Activated CD4-positive, alpha-beta T cell treated with anti-CD3 and anti-CD28 coated beads, Interleukin-2, Interleukin-4, amounts not matched to agents 100 ng/mL and 50 ng/mL, durations not matched to agents 16 hours and 8 hours (primary cell): ENCODE data around the gene C14orf93.
A peak's percentile ranks its signal among the peaks of the same experiment; 100 is the strongest.

ENCODE experiments used
- DNase-seq: peaks from one replicate; pipeline ENCODE4 v3.0.0-alpha.2; 2020; ENCODE audit warnings: low spot score

Gene C14orf93, protein sequence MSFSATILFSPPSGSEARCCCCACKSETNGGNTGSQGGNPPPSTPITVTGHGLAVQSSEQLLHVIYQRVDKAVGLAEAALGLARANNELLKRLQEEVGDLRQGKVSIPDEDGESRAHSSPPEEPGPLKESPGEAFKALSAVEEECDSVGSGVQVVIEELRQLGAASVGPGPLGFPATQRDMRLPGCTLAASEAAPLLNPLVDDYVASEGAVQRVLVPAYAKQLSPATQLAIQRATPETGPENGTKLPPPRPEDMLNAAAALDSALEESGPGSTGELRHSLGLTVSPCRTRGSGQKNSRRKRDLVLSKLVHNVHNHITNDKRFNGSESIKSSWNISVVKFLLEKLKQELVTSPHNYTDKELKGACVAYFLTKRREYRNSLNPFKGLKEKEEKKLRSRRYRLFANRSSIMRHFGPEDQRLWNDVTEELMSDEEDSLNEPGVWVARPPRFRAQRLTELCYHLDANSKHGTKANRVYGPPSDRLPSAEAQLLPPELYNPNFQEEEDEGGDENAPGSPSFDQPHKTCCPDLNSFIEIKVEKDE

DNA sequence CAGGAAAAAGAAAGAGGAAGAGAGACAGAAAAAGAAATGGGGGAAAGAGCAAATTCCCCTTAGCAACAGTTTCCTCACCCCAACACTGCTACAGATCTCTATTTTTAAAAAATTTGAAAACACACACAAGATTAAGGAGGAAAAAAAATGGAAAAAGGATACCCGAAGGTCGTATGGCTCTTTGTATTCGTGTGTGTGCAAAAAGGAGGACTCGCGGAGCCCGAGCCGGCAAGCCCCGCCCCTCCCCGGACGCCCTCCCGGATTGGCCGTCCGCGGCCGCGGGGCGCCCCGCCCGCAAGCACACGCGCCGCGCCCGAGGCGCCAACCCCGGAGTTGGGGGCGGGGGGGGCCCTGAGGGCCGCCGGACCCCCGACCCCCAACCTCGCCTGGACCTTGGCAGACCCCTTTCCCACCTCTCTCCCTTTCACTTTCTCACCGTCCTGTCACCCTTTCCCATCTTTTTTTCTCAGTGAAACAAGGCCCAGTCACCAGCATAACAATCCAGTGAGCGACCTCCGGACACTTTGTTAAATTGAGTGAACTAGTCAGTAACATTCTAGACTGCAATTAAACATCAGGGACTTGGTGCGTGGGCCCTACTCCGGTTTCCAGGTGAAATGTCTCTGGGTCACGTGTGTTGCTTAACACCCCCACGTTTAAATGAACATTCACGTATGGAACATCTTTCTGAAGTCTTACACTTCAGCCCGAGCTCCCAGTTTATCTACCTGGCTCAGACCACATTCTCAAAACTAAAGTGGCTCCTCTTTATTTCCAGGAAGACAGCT lies at the start of gene C14orf93:
C14orf93 (minus strand) TSS at position 205 of the 788 bp plus-strand sequence. CDS start 11,120 bp downstream, outside the sequence.
- peak; percentile 83 for DNase-seq

DNA sequence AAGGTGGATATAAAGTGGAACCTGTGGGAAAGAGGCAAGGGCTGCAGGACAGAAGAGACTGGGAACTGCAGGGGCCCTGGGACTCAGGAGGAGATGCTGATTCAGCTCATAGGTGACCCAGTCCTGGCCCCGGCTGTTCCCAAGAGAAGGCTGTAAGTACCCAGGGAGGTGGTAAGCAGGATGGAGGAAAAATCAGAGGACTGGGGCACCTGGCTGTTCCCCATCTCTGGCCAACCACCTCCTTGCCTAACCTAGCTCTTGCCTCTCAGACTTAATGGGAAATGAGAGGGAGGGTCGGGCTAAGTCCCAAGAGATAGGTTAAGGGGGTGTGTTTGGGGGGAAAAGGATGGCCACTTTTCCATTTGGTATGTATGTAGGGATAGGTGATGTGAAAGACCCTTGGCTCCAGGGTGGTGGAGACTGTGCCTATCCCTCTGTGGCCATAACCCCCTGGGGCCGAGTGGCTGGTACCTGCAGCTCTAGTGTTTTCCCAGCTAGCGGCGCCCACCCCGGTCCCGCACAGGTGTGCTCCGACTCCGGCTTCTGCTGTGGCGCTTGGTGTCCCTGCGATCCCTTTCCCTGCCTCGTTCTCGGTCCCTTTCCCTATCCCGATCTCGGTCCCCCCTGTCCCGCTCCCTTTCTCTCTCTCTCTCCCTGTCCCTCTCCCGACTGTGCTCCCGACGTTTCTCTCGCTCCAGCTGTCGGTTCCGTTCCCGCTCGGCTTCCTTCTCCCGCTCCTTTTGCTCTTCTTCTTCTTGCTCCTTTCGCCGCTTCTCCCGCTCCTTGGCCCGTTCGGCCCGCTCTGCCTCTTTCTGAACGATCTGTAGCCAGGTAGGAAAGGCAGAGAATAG lies 48.9 kb upstream of the C14orf93 start:
- DNase-seq, result no peak

DNA sequence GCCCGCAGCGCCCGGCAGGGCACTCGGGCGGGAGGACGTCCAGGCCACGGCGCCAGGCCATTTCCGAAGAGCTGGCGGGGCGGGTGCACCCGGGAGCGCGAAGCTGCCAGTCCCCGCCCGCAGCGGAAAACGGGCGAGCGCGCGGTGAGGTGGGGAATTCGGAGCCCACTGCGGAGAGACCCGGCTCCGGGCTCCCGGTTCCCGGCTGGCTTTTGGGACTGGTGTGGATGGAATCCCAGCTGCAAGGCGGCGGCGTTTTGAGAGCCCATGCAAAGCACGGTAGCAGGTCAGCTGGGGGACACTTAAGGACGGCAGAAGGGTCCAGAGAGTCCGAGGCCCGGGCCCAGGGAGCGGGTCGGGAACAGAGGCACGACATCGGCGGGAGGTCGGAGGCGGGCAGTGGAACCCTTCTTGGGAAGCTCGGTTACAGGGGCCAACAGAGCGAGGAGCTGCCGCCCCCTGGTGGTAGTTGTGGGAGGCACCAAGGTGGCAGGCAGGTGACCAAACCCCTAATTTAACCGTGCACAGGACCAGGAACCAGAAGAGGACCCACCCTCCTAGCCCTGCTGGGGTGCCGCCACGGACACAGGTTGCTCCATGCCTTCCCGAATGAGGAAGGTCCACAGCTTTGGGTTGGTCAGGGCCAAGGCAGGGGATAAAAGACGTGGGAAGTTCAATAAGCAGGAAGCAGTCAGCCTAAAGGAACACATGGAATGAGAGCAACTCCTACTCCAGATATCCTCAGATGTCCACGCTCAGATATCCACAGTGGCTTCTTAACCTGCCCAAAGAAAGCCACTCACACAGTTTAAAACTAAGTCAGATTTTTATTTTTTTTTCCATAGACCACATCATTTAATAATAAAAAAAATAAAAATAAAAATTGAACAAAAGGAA lies 48.1 kb upstream of the C14orf93 start:
- peak; percentile 88 for DNase-seq

- DNase-seq, result peak; percentile 57
Observed at GRCh38 chr14:23056956-23057756, 47.2 kb upstream of the C14orf93 start, which contains the start of gene CDH24. Gene CDH24 (minus strand): TSS chr14:23057520. CDS start chr14:23055733, 1,787 bp downstream.

DNA sequence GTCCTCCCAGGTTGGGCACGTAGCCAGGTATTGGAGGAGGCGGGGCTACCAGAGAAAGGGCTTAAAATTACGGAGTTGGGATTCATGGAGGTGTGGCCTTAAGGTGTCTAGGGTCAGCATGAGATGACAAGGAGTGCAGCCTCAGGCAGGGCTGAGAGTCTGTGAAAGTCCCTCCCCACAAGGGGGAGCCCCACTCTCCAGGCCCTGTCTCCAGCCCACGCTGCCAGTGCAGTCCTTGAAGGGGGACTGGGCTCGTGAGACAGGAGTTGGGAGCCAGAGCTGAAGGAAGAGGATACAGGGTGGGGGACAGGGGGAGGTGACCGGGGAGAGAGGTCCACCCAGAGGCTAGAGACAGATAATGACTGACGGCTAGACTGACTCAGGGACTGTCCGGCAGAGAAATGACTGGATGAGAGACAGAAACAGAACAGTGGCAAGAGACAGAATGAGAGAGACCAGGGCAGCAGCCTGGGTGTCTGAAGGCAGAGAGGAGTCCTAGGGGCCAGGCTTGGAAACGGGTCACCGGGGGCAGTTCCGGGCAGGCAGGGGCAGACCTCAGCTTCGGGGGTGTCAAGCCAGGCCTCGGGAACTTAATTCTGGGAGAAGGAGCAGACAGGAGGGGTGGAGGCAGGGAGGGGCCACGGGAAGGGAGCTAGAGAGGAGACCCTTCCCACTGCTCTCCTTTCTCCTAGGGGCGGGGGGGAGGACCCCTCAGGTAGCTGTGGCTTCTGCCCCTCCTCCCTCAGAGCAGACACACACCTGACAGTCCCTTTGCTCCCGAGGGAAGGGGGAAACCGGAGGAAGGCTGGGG lies 46.4 kb upstream of the C14orf93 start:
- DNase-seq, result peak; percentile 69

DNA sequence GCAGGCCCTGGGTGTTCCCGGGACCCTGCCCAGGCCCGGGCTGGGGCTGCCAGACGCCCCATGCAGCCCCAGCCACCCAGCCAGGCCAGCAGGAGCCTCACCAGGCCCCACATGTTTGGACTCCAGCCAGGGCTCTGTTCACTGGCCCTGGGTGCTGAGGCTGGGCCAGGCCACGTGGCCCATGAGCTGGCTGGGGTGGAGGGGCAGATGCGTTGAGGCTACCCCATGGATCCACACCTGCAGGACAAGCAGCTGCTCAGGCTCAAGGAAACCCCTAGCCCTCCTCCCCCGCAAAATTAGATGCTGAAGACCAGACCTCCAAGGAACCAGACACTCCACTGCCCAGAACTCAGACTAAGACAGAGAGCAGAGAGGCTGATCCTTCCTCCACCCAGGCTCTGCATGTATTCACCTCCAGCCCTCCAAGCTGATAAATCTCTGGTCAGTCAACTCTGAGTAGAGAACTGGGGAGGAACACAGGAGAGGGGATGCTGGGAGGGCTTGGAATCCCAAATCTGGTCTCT lies 45.7 kb upstream of the C14orf93 start:
- DNase-seq, result no peak

GRCh38 chr14:23055147-23055550 lies 45.2 kb upstream of the C14orf93 start:
- DNase-seq, result no peak

- DNase-seq, result no peak
Observed at GRCh38 chr14:23054000-23054811, 44.3 kb upstream of the C14orf93 start.

GRCh38 chr14:23053426-23053825 lies 43.5 kb upstream of the C14orf93 start:
- DNase-seq, result no peak

DNA sequence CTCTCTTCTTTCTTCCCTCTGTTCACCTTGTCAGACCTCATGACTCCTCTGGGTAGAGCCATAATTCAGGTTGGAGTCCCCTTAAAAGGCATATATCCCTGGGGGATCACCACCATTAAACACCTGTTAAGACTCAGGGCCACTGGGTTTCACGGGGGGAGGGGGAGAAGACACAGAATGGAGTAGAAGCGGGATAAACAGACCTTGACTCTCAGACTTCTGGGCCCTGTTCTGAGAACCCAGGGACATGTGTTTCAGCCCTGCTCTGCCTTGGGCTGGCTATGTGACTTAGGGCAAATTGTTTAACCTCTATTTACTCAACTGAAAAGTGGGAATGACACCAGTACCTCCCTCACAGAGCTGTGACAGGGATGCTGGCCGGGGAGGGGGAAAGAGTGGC lies 42.7 kb upstream of the C14orf93 start:
- DNase-seq, result no peak

DNA sequence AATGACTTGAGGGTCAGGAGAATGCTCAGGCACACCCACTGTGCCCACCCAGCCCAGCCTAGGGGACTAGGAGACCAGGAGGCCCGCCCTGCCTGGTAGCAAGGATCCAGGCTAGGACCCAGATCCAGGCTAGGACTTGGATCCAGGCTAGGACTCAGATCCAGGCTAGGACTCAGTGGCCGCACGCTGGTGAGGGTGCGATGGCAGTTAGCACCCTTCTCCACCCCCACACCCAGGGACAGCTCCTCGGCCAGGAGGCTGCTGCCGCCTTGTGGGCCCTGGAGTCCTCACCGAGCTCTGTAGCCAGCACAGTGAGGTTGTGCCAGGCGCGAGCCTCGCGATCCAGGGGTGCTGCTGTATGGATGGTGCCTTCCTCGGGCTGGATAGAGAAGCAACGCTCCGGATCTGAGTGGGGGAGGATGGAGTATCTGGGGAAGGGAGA lies 42.3 kb upstream of the C14orf93 start:
- no peak for DNase-seq

- no peak for DNase-seq
Observed at GRCh38 chr14:23051141-23052057, 41.5 kb upstream of the C14orf93 start.

- no peak for DNase-seq
Observed at GRCh38 chr14:23049011-23049410, 39.1 kb upstream of the C14orf93 start.

DNA sequence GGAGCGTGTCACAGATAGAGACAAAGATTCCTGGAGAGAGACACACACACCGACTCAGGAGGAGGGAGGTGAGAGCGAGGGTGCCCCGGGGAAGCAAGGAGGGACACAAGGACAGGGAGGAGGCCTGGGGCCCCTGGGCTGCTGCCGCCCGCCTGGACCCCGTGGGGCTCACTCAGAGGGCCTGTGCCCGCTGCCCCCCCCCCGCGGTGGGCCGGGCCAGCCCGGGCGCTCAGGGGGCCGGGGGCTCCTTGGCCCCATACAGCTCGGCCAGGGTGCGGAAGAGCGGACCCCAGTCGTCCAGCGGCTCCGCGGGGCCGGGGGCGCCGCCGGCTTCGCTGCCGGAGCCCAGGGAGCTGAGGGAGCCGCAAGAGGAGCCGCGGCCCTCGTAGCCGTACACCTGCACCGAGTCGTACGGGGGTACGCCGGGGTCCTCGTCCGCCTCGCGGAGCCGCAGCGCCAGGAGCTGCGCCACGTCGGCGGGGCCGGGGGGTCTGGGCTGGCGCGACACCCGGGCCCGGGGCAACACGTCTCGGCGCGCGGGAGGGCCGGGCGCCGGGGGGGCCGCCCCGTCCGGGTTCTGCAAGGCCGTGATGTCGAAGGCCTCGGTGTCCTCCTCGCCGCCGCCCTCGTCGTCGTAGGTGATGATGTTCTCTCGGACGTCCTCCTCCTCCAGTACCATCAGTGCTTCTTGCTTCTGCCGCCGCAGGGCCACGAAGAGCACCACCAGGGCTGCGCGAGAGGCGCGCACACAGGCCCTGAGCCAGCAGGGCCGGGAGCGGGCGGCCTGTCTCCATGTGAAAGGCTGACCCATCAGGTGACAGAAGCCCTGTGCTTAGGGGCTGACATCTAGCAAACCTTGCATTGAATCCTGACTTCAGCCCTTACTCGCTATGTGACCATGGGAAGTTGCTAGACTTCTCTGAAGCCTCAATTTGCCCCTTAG lies 38.1 kb upstream of the C14orf93 start:
- DNase-seq, result no peak

DNA sequence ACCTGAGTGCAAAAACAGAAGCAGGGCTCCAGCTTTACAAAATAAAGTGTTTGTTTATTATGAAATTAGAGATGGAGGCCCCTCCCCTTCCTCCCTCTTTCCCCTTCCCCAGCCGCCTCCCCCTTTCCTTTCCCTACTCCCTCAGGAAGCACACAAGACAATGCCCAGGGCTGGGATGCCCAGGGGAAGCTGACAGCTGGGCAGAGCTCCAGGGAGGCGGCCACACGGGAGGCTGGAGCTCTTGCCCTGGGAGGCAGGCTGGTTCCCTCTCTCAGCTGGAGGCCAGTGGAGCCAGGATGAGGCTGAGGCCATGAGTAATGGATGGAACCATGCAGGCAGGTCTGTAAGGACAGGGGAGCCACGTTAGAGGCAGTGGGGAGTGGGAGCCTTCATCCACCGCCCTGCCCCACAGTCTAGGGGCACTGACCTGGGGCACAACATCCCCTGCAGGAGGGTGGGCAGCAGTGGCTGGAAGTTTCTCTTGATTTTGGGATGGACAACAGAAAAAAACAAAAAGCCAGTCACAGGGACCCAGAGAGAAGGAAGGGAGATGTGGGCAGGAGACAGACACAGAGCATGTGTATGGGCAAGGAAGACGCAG lies 37.2 kb upstream of the C14orf93 start:
- DNase-seq, result no peak
